Mesenteric fat pad (tissue), 1 donor: Measurements from ENCODE around the gene COX4I2. TPM values are rescaled to one million over a fixed set of nuclear protein-coding genes. Genes with fewer than 3 reads are reported as not detected.
"Not testable (repeated sequence)": the region's sequence is repeated elsewhere in the genome, so short reads cannot be mapped to it uniquely, and the experiment has no call there.

Source experiments
- DNase-seq: peaks from one replicate; pipeline ENCODE4 v3.0.0-alpha.2; 2020; ENCODE audit warnings: low spot score
- total RNA-seq: library from RNA; stranded (reverse); fragmentation: NEBNext Ultra II Directional; extraction: Animal tissue kit (Norgen Biotek cat#: 25700); gene quantifications from one replicate; pipeline ENCODE4 v1.2.1, GENCODE V29; 2021
- donor health status: DM: yes; HTN: yes; CAD: no.

Gene COX4I2
- total RNA-seq, 1 donor from 2014 or later, result 2.3 TPM

DNA sequence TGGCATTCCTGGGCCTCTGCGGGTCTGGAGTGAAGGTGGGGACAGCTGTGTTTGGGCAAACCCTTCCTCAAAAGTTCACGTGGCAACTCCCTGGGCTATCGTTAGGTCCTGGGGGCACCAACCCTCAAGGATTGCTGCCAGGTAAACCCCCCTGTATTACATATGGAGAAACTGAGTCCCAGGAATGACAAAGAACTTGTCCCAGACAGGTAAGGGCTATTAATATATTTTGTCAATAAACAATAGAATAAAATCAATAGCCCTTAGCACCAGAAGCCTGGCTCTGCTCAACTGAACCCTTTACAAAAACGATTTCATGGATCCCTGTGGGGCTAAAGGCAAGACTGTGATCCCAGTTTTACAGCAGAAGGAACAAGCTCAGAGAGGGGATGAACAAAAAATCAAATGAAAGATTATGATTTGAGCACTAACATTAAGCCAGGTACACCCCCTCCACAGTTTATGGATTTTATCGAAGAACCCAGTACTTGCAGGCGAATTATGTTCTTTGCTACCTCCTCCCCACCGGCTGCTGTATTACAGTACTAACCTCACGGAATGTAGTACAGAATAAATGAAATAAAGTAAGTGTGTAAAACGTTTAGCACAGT lies 30.0 kb upstream of the COX4I2 start:
- no peak for DNase-seq

GRCh38 chr20:31608251-31608945 lies 29.3 kb upstream of the COX4I2 start:
- peak; percentile 94 for DNase-seq

DNA sequence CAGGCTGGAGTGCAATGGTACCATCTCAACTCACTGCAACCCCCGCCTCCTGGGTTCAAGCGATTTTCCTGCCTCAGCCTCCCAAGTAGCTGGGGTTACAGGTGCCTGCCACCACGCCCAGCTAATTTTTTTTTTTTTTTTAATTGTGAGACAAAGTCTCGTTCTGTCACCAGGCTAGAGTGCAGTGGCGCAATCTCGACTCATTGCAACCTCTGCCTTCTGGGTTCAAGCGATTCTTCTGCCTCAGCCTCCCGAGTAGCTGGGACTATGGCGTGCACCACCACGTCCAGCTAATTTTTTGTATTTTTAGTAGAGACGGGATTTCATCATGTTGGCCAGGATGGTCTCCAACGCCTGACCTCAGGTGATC lies 25.5 kb upstream of the COX4I2 start:
- not testable (repeated sequence) for DNase-seq

DNA sequence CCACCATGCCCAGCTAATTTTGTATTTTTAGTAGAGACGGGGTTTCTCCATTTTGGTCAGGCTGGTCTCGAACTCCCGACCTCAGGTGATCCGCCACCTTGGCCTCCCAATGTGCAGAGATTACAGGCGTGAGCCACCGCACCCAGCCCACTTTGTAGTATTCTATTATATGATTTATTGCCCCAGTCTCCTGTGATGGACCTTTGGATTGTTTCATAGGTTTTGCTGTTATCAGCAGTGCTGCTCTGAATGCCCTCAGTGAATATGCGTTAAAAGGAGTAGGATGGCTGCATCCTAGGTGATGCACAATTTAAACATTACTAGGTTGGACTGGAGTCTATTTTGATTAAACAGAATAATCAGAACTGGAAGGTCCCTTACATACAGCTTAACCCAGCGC lies 22.3 kb upstream of the COX4I2 start:
- DNase-seq, result no peak

DNA sequence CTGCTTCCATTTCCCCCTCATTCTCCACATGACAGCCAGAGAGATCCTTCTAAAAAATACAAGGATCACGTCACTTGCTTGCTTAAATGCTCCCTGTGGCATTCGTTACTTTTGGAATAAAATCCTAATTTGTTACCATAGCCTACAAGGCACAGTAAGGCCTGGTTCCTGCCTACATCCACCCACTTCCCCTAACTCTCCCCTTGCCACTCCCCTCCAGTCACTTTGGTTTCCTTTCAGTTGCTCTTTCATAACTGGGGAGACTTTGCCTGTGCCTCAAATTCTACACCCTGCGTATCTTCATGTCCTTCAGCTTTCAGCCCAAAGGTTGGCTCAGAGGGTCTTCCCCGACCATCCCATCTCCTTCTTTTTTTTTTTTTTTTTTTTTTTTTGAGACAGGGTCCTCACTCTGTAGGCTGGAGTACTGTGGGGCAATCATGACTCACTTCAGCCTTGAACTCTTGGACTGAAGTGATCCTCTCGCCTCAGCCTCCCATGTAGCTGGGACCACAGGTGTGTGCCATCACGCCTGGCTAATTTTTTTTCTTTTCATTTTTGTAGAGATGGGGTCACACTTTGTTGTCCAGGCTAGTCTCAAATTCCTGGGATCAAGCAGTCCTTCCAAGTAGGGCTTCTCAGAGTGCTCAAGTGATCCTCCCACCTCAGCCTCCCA lies 20.1 kb upstream of the COX4I2 start:
- no peak for DNase-seq

- no peak for DNase-seq
These were observed 17.5 kb upstream of the COX4I2 start for GRCh38 chr20:31620246-31620645.

DNA sequence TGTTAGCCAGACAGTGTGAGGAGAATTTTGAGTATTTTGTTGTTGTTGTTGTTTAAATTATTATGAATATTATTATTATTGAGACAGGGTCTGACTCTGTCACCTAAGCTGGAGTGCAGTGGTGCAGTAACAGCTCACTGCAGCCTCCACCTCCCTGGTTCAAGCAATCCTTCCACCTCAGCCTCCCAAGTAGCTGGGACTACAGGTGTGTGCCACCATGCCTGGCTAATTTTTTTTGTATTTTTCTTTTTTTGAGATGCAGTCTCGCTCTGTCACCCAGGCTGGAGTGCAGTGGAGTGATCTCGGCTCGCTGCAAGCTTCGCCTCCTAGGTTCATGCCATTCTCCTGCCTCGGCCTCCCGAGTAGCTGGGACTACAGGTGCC lies 14.6 kb upstream of the COX4I2 start:
- not testable (repeated sequence) for DNase-seq

DNA sequence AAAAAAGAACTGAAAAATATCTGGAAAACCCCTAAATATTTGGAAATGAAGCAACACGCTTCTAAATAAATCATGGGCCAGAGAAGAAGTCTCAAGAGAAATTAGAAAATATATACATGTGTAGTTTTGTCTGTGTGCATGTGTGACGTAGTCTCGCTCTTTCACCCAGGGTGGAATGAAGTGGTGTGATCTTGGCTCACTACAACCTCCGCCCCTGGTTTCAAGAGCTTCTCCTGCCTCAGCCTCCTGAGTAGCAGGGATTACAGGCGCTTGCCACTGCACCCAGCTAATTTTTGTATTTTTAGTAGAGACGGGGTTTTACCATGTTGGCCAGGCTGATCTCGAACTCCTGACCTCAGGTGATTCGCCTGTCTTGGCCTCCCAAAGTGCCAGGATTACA lies 11.2 kb upstream of the COX4I2 start:
- DNase-seq, result not testable (repeated sequence)

GRCh38 chr20:31628057-31628456 lies 9.7 kb upstream of the COX4I2 start:
- not testable (repeated sequence) for DNase-seq

DNA sequence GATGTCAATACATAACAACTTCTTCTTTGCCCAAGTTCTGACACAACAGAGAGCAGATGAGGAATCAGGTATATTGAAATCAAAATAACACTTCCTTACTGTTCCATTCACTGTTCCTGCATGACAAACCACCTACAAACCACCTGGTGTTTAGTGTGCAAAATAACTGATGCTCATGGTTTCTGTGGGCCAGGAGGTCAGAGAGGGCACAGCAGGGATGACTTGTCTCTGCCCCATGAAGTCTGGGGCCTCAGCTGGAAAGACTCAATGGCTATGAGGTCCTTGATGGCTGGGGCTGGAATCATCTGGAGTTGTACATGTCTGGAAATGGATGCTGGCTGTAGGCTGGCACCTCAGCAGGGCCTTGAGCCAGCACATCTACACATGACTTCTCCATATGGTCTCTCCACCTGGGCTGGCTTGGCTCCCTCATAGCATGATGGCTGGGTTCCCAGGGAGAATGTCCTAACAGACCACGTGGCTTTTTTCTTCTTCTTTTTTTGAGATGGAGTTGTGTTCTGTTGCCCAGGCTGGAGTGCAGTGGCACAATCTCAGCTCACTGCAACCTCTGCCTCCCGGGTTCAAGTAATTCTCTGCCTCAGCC lies 7.4 kb upstream of the COX4I2 start:
- DNase-seq, result no peak

DNA sequence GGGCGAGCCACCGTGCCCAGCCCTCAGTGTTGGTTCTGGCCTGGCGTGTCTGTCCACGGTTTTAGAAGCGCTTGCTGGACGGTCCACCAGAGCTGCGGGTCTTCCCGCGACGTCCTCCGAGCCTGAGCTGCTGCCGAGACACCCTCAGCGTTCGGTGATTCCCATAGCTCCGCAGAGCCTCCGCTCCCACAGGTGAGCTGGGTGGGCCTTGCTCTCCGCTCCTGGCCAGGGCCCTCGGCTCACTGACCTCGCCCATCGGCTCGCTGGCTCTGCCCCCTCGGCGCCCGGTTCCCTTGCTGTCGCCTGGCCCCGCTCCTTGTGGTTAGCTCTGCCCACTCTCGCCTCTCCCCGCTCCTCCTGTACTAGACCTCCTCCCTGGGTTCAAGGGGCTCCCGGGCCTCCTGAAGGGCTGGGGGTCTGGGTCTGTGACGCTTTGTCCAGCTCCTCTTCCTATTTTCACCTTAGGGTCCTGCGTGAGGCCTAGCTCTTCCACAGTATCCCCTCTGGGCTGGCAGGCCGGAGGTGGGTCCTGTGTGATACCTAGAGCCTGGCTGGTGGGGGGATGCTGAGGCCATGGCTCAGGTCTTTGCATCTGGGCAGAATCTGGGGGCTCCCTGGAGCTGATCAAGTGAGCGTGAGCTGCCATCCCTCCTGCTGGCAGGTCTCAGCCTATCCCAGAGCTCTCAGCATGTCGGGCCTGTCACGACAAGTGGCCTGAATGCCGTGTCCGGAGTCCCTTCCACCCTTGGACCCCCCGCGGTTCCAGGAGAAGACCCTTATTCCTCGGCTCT lies 5.0 kb upstream of the COX4I2 start:
- no peak for DNase-seq

- DNase-seq, result no peak
These were observed 4.3 kb upstream of the COX4I2 start for GRCh38 chr20:31633339-31633914.

DNA sequence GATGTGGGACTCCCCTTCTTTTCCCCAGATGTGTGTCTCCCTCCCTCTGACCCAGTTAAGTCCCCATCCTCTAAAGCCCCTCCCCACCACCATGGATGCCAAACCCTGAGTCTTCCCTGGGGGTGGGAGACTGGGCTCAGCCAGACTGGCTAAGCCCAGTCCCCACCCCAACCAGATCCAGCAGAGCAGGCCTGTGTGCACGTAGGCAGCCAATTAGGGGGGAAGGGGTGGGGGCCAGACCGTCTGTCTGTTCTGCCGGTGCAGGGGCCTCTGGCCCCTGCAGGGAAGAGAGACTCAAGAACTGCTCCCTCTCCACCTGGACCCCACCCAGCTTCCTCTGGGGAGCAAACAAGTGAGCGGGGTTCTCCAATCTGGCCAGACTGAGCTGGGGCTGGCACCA lies 605 bp downstream of the COX4I2 start:
- DNase-seq, result no peak

DNA sequence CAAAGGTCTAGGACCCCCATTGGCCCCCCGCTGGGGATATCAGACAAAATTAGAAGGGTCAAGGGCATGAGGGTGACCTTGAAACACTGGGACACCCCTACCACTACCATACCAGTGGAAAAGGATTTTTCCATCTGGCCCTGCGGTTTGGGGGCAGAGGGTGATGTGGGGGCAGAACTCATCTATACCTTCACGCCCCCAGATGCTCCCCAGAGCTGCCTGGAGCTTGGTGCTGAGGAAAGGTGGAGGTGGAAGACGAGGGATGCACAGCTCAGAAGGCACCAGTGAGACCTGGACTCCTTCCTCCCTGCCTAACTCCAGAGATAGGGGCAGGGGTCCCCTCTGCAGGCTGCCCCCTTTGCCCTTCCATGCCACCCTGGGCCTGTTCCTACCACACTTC lies 1.1 kb downstream of the COX4I2 start:
- no peak for DNase-seq

DNA sequence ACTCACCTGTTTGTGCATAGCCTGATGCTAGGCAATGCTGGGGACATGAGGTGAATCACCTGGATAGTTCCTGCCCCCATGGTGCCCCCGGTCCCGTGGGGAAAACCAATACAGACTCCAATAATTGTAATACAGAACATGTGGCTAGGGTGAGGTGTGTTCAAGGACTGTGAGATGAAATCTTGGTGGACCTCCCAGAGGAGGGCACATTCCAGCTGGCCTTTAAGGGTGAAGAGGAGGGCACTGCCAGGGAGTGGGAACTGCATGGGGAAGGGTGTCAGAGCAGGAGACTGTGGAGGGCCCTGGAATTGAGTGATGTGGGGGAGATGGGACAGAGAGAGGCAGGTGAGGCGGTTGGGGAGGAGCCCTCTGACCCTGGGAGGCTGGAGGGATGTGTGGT lies 2.5 kb downstream of the COX4I2 start:
- no peak for DNase-seq

DNA sequence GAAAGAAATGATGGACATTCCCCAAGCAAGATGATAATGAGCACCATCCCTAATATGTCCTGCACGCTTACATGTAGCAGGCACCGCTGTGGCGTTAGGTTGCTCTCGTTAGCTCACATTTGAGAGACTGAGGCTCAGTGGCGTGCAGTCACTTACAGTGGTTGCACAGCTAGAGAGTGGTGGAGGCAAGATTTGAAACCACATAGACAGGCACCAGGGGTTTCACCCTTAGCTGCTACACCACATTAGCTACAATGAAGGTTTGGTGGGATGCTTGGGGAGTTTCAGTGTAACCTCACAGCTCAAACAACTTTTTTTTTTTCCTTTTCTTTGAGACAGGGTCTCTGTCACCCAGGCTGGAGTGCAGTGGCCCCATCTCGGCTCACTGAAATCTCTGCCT lies 3.7 kb downstream of the COX4I2 start:
- DNase-seq, result no peak

DNA sequence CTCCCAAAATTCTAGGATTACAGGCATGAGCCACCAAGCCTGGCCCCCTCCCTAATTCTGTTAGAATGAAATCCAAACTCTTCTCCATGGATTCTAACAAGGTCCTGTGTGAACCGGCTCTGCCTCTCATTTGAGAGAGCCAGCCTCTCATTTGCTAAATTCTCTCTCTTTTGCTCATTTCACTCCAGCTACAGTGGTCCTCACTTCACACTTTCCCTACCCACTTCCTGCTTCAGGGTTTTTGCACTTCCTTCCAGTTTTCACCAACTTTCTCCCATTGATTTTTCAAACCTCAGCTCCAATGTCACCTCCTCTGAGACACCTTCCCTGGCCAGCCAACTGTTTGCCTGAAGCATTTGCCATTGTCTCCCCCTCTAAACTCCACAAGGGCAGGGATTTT lies 5.1 kb downstream of the COX4I2 start:
- no peak for DNase-seq

GRCh38 chr20:31643522-31643921 lies 5.8 kb downstream of the COX4I2 start:
- DNase-seq, result no peak

GRCh38 chr20:31644701-31645100 lies 7.0 kb downstream of the COX4I2 start:
- DNase-seq, result no peak

DNA sequence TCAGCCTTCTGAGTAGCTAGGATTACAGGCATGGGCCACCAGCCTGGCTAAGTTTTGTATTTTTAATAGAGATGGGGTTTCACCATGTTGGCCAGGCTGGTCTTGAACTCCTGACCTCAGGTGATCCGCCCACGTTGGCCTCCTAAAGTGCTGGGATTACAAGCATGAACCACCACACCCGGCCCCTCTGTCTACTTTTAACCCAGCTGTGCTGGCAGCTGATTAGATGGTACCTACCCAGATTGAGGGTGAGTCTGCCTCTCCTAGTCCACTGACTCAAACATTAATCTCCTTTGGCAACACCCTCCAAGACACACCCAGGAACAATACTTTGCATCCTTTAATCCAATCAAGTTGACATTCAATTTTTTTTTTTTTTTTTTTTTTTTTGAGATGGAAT lies 10.4 kb downstream of the COX4I2 start:
- not testable (repeated sequence) for DNase-seq

GRCh38 chr20:31652917-31653396 lies 15.2 kb downstream of the COX4I2 start:
- DNase-seq, result no peak
